Placental epithelial cell (primary cell): ENCODE results near the gene SRRD. TPM values are rescaled to one million over a fixed set of nuclear protein-coding genes. Genes with fewer than 3 reads are reported as not detected.

Experiments used
- total RNA-seq: library from RNA; depleted of rRNA; stranded (reverse); fragments of >200 nt; gene quantifications from 2 replicates; pipeline ENCODE4 v1.2.3, GENCODE V29; 2012

SRRD gene, protein sequence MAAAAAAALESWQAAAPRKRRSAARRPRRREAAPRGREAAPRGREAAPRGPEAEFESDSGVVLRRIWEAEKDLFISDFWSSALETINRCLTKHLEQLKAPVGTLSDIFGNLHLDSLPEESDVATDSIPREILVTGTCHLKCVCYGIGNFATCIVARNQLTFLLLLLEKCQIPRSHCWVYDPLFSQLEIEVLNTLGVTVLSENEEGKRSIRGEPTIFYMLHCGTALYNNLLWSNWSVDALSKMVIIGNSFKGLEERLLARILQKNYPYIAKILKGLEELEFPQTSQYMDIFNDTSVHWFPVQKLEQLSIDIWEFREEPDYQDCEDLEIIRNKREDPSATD
- 13.7 and 17.5 TPM in 2 replicates for total RNA-seq

DNA sequence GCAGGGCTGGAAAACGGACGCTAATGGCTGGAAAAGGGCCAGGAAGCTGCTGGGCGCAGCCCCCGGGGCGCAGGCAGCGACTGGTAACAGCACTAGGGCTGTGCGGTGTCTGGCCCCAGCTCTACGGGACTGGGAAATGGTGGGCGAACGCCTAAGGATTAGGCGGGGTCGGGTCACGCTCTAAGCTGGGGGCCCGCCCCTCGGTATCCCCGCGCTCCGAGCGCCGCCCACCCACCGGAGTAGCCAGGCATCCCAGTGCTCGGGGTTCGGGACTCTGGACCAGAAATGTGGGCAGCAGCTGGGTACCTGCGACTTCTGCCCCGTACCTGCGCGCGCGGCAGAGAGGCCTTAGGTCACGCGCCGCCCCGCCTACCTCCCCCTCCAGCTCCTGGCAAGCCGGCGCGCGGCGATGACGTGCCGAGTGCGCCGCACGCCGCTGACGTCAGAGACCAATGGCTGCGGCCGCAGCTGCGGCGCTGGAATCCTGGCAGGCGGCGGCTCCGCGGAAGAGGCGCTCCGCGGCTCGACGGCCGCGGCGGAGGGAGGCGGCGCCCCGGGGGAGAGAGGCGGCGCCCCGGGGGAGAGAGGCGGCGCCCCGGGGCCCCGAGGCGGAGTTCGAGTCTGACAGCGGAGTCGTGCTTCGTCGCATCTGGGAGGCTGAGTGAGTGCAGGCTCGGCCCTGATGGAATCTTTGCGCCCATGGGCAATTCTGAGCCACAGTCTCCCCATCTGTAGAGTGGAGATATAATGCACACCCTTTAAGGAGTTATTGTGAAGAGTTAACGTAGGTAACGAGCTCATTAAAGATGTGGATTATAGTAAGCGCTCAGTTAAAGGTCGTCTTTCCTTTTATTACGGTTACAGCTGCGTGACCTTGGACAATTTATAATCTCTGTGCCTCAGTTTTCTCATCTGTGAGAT is at the start of gene SRRD, which contains the start of gene HPS4:
Gene SRRD (plus strand): TSS at position 439 of the 921 bp plus-strand sequence. CDS start 14 bp downstream, at position 453.
Gene HPS4 (minus strand): TSS at position 345 of the 921 bp plus-strand sequence. CDS start 2,021 bp downstream, outside the sequence.

DNA sequence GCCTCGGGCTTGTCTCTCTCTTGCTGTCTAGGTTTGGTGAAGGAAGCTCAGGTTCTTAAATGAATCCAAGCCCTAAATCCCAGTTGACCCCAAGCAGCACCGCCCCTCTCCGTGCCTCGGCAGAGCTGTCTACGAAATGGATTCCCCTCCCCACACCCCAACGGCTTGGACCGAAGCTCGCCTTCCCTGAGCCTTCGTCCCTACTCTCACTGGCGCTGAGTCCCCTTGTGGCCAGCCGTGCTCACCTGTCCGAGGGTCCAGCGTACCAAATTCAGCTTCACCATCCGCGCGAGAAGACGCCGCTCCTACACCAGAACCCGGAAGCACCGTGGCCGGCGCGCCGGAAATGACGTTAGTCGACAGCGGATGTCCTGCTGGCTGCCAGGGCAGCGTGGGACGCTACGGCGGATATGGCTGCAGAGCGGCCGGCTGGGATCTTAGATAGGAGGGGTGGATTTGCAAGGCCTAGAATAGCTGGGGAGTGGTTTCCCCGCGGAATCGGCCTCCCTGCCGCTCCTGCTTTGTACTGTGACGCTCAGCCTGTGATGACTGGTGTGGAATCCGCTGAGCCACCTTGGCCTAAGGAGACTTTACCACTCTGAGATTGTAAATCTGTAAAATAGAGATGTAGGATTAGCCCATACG is 28.6 kb downstream of the SRRD start, which contains the start of gene TFIP11:
Gene TFIP11 (minus strand): TSS at position 325 of the 645 bp plus-strand sequence. CDS start 2,201 bp downstream, outside the sequence.

Other genes with a start within 250 kb of the SRRD start
- gene ASPHD2, start 54.6 kb upstream of the SRRD start, total RNA-seq: 0.65 TPM in 1 of 2 replicates, not detected in the other
- 36.1 and 40.0 TPM in 2 replicates for gene HPS4, start 94 bp upstream of the SRRD start, total RNA-seq
- gene TFIP11, start 28.6 kb downstream of the SRRD start, total RNA-seq: 39.3 and 39.8 TPM in 2 replicates
- gene TPST2, start 106.3 kb downstream of the SRRD start, total RNA-seq: 11.8 and 14.2 TPM in 2 replicates
- gene CRYBB1, start 134.2 kb downstream of the SRRD start, total RNA-seq: not detected in 2 replicates
- gene CRYBA4, start 138.1 kb downstream of the SRRD start, total RNA-seq: not detected in 2 replicates
- gene MIAT, start 173.7 kb downstream of the SRRD start, total RNA-seq: 0.76 and 0.79 TPM in 2 replicates